ENCODE data around the gene NPM3.

The NPM3 gene

GRCh38 chr10:101766306-101766705 is 16.9 kb downstream of the NPM3 start:
- DNase-seq (ENCODE audit: low read depth): no peak

GRCh38 chr10:101763141-101763846 is 20.0 kb downstream of the NPM3 start:
- DNase-seq (ENCODE audit: low read depth): no peak
- no peak overlapping the region for H3K4me3 ChIP-seq (ENCODE audit: low read depth, low read length)

More at GRCh38 chr10:101766306-101766705, 16.9 kb downstream of the NPM3 start:
- no peak overlapping the region for H3K4me3 ChIP-seq (ENCODE audit: low read depth, low read length)

- H3K4me3 ChIP-seq (ENCODE audit: low read depth, low read length): no peak overlapping the region
- DNase-seq (ENCODE audit: low read depth): no peak
These were observed 20.5 kb downstream of the NPM3 start for GRCh38 chr10:101762736-101763135.

- DNase-seq (ENCODE audit: low read depth): no peak
These were observed 22.0 kb downstream of the NPM3 start for GRCh38 chr10:101761226-101761625.

GRCh38 chr10:101760510-101760909 is 22.7 kb downstream of the NPM3 start:
- DNase-seq (ENCODE audit: low read depth): no peak
- no peak overlapping the region for H3K4me3 ChIP-seq (ENCODE audit: low read depth, low read length)

More at GRCh38 chr10:101761226-101761625, 22.0 kb downstream of the NPM3 start:
- no peak overlapping the region for H3K4me3 ChIP-seq (ENCODE audit: low read depth, low read length)

GRCh38 chr10:101759309-101760247 is 23.7 kb downstream of the NPM3 start:
- H3K4me3 ChIP-seq (ENCODE audit: low read depth, low read length): no peak overlapping the region
- DNase-seq (ENCODE audit: low read depth): no peak

GRCh38 chr10:101758858-101759257 is 24.4 kb downstream of the NPM3 start:
- DNase-seq (ENCODE audit: low read depth): no peak
- H3K4me3 ChIP-seq (ENCODE audit: low read depth, low read length): no peak overlapping the region

GRCh38 chr10:101752241-101752640 is 31.0 kb downstream of the NPM3 start:
- no peak for DNase-seq (ENCODE audit: low read depth)

GRCh38 chr10:101749047-101750016 is 33.9 kb downstream of the NPM3 start:
- H3K4me3 ChIP-seq (ENCODE audit: low read depth, low read length): no peak overlapping the region
- no peak for DNase-seq (ENCODE audit: low read depth)

More at GRCh38 chr10:101752241-101752640, 31.0 kb downstream of the NPM3 start:
- no peak overlapping the region for H3K4me3 ChIP-seq (ENCODE audit: low read depth, low read length)

GRCh38 chr10:101748496-101748895 is 34.8 kb downstream of the NPM3 start:
- DNase-seq (ENCODE audit: low read depth): no peak
- no peak overlapping the region for H3K4me3 ChIP-seq (ENCODE audit: low read depth, low read length)

GRCh38 chr10:101745074-101745696 is 38.1 kb downstream of the NPM3 start:
- H3K4me3 ChIP-seq (ENCODE audit: low read depth, low read length): no peak overlapping the region
- no peak for DNase-seq (ENCODE audit: low read depth)

- DNase-seq (ENCODE audit: low read depth): no peak
- no peak overlapping the region for H3K4me3 ChIP-seq (ENCODE audit: low read depth, low read length)
These were observed 39.0 kb downstream of the NPM3 start for GRCh38 chr10:101744267-101744666.

GRCh38 chr10:101741938-101742337 is 41.3 kb downstream of the NPM3 start:
- DNase-seq (ENCODE audit: low read depth): no peak
- no peak overlapping the region for H3K4me3 ChIP-seq (ENCODE audit: low read depth, low read length)

- H3K4me3 ChIP-seq (ENCODE audit: low read depth, low read length): no peak overlapping the region
- no peak for DNase-seq (ENCODE audit: low read depth)
These were observed 46.6 kb downstream of the NPM3 start for GRCh38 chr10:101736666-101737065.

GRCh38 chr10:101732096-101732495 is 51.1 kb downstream of the NPM3 start:
- H3K4me3 ChIP-seq (ENCODE audit: low read depth, low read length): no peak overlapping the region
- DNase-seq (ENCODE audit: low read depth): no peak
